ENCODE results near the gene CREB3L1.

DNA sequence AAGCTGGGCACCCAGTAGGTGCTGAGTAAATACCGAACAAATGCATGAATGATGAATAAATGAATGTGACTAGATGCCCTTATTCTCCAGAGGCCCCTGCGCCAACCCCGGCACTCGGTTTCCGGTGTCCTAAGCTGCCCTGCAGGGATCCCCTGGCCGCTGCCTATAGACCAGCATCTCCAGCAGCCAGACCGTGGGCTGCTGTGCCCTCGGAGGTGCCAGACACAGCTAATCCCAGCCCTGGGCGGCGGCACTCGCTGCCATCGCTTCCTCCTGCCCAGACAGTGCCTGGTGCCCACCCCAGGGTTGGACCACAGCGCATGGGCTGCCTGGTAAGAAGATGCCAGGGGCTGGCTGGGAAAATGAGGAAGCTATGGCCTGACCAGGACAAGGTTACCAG, 15.6 kb downstream of the CREB3L1 start:
- TF ChIP-seq, protein P1, sequence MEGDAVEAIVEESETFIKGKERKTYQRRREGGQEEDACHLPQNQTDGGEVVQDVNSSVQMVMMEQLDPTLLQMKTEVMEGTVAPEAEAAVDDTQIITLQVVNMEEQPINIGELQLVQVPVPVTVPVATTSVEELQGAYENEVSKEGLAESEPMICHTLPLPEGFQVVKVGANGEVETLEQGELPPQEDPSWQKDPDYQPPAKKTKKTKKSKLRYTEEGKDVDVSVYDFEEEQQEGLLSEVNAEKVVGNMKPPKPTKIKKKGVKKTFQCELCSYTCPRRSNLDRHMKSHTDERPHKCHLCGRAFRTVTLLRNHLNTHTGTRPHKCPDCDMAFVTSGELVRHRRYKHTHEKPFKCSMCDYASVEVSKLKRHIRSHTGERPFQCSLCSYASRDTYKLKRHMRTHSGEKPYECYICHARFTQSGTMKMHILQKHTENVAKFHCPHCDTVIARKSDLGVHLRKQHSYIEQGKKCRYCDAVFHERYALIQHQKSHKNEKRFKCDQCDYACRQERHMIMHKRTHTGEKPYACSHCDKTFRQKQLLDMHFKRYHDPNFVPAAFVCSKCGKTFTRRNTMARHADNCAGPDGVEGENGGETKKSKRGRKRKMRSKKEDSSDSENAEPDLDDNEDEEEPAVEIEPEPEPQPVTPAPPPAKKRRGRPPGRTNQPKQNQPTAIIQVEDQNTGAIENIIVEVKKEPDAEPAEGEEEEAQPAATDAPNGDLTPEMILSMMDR (IDR thresholded peaks at IDR 0.05) = no peak
- no peak for TF ChIP-seq POLR2A (IDR thresholded peaks at IDR 0.05)

All from transverse colon (tissue), 3 donors.